K562 (cell line): Measurements from ENCODE around the gene TM4SF5. TPM values are rescaled to one million over a fixed set of nuclear protein-coding genes. Genes with fewer than 3 reads are reported as not detected.

ENCODE experiments used
- ATF3 ChIP-seq, 2 experiments: fragments of 450-650 bp in 1 of 2; sonication (generic) in 1 of 2; formaldehyde crosslinking in 1 of 2; IDR thresholded peaks in 1 of 2; conservative IDR thresholded peaks in 1 of 2; 2 replicates each; pipeline versions ENCODE4 v1.6.1 to v1.8.1; 2016 to 2023; ENCODE audit warnings: mild to moderate bottlenecking in 2 of 2, moderate library complexity in 2 of 2, inconsistent platforms in 1 of 2, missing genetic modification reagents in 1 of 2
- CBFA2T3 ChIP-seq: fragments of 450-650 bp; IDR thresholded peaks from 2 replicates; pipeline ENCODE4 v1.6.1; 2017
- CEBPB ChIP-seq: fragments of 450-650 bp; IDR thresholded peaks from 2 replicates; pipeline ENCODE4 v1.6.1; 2016; ENCODE audit warnings: missing genetic modification characterization, missing compliant biosample characterization
- CREB3 ChIP-seq: fragments of 450-650 bp; conservative IDR thresholded peaks from 2 replicates; pipeline ENCODE4 v1.6.1; 2016; ENCODE audit warnings: missing genetic modification characterization, low read depth, mild to moderate bottlenecking, missing compliant biosample characterization, moderate library complexity
- CREM ChIP-seq: IDR thresholded peaks from 2 replicates; pipeline ENCODE4 v1.6.1; 2014; ENCODE audit warnings: antibody characterized with exemption, low read depth
- CUX1 ChIP-seq: fragments of 200-800 bp; sonication (Bioruptor generic); IDR thresholded peaks from 2 replicates; pipeline ENCODE4 v1.6.1; 2016; ENCODE audit warnings: missing genetic modification characterization, missing compliant biosample characterization
- CXXC5 ChIP-seq: fragments of 250-450 bp; sonication (Bioruptor Pico); IDR thresholded peaks from 2 replicates; pipeline ENCODE4 v1.8.0; 2022; ENCODE audit warnings: inconsistent platforms, mild to moderate bottlenecking, moderate library complexity
- ELF4 ChIP-seq: fragments of 450-650 bp; formaldehyde crosslinking; IDR thresholded peaks from 2 replicates; pipeline ENCODE4 v1.4.0; 2022; ENCODE audit warnings: missing genetic modification characterization
- ILK ChIP-seq: fragments of 450-650 bp; IDR thresholded peaks from 2 replicates; pipeline ENCODE4 v1.6.1; 2016; ENCODE audit warnings: missing genetic modification characterization, low read depth, mild to moderate bottlenecking, missing compliant biosample characterization, moderate library complexity, borderline replicate concordance
- JUND ChIP-seq, 2 experiments: IDR thresholded peaks; 2 replicates in 1 of 2; 3 replicates in 1 of 2; pipeline ENCODE4 v1.6.1; 2011; ENCODE audit warnings: borderline replicate concordance in 2 of 2, low read depth in 2 of 2, low read length in 2 of 2, improper control_type of control experiment in 1 of 2, missing biosample characterization in 1 of 2, missing genetic modification characterization in 1 of 2, missing genetic modification reagents in 1 of 2
- MEIS2 ChIP-seq: fragments of 450-650 bp; IDR thresholded peaks from 2 replicates; pipeline ENCODE4 v1.6.1; 2014; ENCODE audit warnings: mild to moderate bottlenecking; ENCODE audit not compliant: partially characterized antibody
- PKNOX1 ChIP-seq: fragments of 450-650 bp; IDR thresholded peaks from 2 replicates; pipeline ENCODE4 v1.6.1; 2016
- THAP7 ChIP-seq: fragments of 250-450 bp; sonication (Bioruptor Pico); IDR thresholded peaks from 2 replicates; pipeline ENCODE4 v1.5.0; 2021
- polyA plus RNA-seq, 8 experiments: library from polyadenylated mRNA; depleted of rRNA in 4 of 8; stranded (reverse) in 5 of 8; unstranded in 3 of 8; fragments of >200 nt; fragmentation: Nextera tagmentation in 2 of 8; fragmentation: Illumina TruSeq in 1 of 8; extraction: Ambion mirVana in 2 of 8; extraction: Trizol in 1 of 8; gene quantifications; 2 replicates each; pipeline versions ENCODE4 v1.2.1 to v1.2.3, GENCODE V29; 2011 to 2014; ENCODE audit warnings: inconsistent platforms in 1 of 8, missing spikeins in 1 of 8
- total RNA-seq, 7 experiments: library from RNA; depleted of rRNA in 6 of 7; stranded (reverse); fragments of >200 nt in 6 of 7; fragmentation: Illumina TruSeq in 2 of 7; extraction: Trizol in 2 of 7; gene quantifications; 2 replicates each; pipeline versions ENCODE4 v1.2.1 to v1.2.3, GENCODE V29; 2011 to 2021; ENCODE audit warnings: low replicate concordance in 1 of 7

TM4SF5 gene
- total and polyA plus RNA-seq, 9 of the 15 experiments (the other 6 are each of a cell fraction or from before 2014, with no cell fraction given), result not detected

- TF ChIP-seq CUX1 (CRISPR knock-in tag) (no peak), ATF3 (IDR thresholded peaks at IDR 0.05) (peak; percentile 29; the same call in 1 of the 2 replicates), ATF3 (CRISPR knock-in tag; conservative IDR thresholded peaks at IDR 0.05) (no peak), CBFA2T3 (peak; percentile 18; the same call in 1 of the 2 replicates), CXXC5 (CRISPR knock-in tag) (no peak), THAP7 (CRISPR knock-in tag) (no peak), ILK (tag) (no peak), ELF4 (CRISPR knock-in tag) (no peak), CEBPB (tag) (peak; percentile 35; the same call in 1 of the 2 replicates), MEIS2 (peak; percentile 42), PKNOX1 (peak; percentile 61), CREM (0 out of 2 replicates have a peak, but pooled peaks have one; percentile 22), JUND (IDR thresholded peaks at IDR 0.05; ENCODE audit: borderline replicate concordance, low read depth, low read length) (peak; percentile 25; the same call in 1 of the 2 replicates), JUND (tag; IDR thresholded peaks at IDR 0.05; ENCODE audit: borderline replicate concordance, low read depth, low read length) (0 out of 3 replicates have a peak, but pooled peaks have one; percentile 11), CREB3 (tag) (no peak)
Observed at GRCh38 chr17:4735876-4736651, 35.6 kb upstream of the TM4SF5 start (continued).
